GM15510 (cell line): ENCODE data around the gene TAX1BP1.

Source experiments
- POLR2A ChIP-seq: IDR thresholded peaks from 3 replicates; pipeline ENCODE4 v1.6.1; 2011; ENCODE audit warnings: borderline replicate concordance; ENCODE audit not compliant: insufficient read length; ENCODE audit errors: extremely low read depth

TAX1BP1 gene

GRCh38 chr7:27802999-27803398 lies 63.0 kb downstream of the TAX1BP1 start:
- no peak for TF ChIP-seq POLR2A

- no peak for TF ChIP-seq POLR2A
Measured at GRCh38 chr7:27804139-27804538, 64.2 kb downstream of the TAX1BP1 start.

GRCh38 chr7:27808626-27809025 lies 68.7 kb downstream of the TAX1BP1 start:
- no peak for TF ChIP-seq POLR2A

- TF ChIP-seq POLR2A: no peak
Measured at GRCh38 chr7:27810186-27810585, 70.2 kb downstream of the TAX1BP1 start.

GRCh38 chr7:27812706-27813105 lies 72.7 kb downstream of the TAX1BP1 start:
- TF ChIP-seq POLR2A: no peak

- no peak for TF ChIP-seq POLR2A
Measured at GRCh38 chr7:27822245-27822644, 82.3 kb downstream of the TAX1BP1 start.

GRCh38 chr7:27825891-27826290 lies 85.9 kb downstream of the TAX1BP1 start:
- TF ChIP-seq POLR2A: no peak

GRCh38 chr7:27826357-27826756 lies 86.4 kb downstream of the TAX1BP1 start:
- TF ChIP-seq POLR2A: no peak

- TF ChIP-seq POLR2A: no peak
Measured at GRCh38 chr7:27834179-27834921, 94.4 kb downstream of the TAX1BP1 start.

GRCh38 chr7:27835376-27835775 lies 95.4 kb downstream of the TAX1BP1 start:
- TF ChIP-seq POLR2A: no peak

GRCh38 chr7:27836536-27836935 lies 96.6 kb downstream of the TAX1BP1 start:
- no peak for TF ChIP-seq POLR2A

- TF ChIP-seq POLR2A: no peak
Measured at GRCh38 chr7:27839099-27839498, 99.1 kb downstream of the TAX1BP1 start.

GRCh38 chr7:27840313-27840712 lies 100.4 kb downstream of the TAX1BP1 start:
- no peak for TF ChIP-seq POLR2A

- TF ChIP-seq POLR2A: no peak
Measured at GRCh38 chr7:27840760-27841364, 100.9 kb downstream of the TAX1BP1 start.

GRCh38 chr7:27842094-27842692 lies 102.2 kb downstream of the TAX1BP1 start:
- no peak for TF ChIP-seq POLR2A

GRCh38 chr7:27842851-27843250 lies 102.9 kb downstream of the TAX1BP1 start:
- TF ChIP-seq POLR2A: no peak
